ENCODE data around the gene EHMT2.

EHMT2 gene

DNA sequence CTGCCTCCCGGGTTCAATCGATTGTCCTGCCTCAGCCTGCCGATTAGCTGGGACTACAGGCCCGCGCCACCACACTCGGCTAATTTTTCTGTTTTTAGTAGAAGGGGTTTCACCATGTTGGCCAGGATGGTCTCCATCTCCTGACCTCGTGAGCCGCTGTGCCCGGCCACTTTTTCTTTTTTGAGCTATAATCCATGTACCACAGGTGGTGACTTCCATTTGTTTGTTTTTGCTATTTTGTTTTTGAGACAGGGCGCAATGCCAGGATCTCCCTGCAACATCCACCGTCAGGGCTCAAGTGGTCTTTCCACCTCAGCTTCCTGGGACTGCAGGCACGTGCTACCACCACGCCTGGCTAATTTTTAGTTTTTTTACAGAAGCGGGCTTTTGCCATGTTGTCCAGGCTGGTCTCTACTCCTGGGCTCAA lies 61.4 kb downstream of the EHMT2 start:
- Histone ChIP-seq H3K9me3 (ENCODE audit: control insufficient read depth in 5 of 5, low read length in 5 of 5) (no peaks in the 10 kb centered on the region), H3K27me3 (ENCODE audit: control insufficient read depth in 5 of 5, insufficient read depth in 4 of 5, low read length in 5 of 5) (no peaks in the 10 kb centered on the region), H3K9ac (ENCODE audit: low read length in 5 of 5) (peak overlapping the region in 3 of 5 donors; percentile 58 to 70 (median 66)), H3K36me3 (ENCODE audit: control insufficient read depth in 5 of 5, insufficient read depth in 5 of 5, low read length in 5 of 5) (peaks cover 6 to 41% (median 37%) of the 10 kb centered on the region in 5 donors), H3K27ac (ENCODE audit: low read depth, low read length) (peak overlapping the region; percentile 97), H3K4me3 (ENCODE audit: low read depth in 1 of 5, low read length in 5 of 5) (peak overlapping the region; percentile 36 to 98 (median 95)), H3K4me1 (ENCODE audit: control insufficient read depth in 5 of 5, insufficient read depth in 5 of 5, low read length in 5 of 5) (peaks cover 7 to 55% (median 39%) of the 10 kb centered on the region in 5 donors)

GRCh38 chr6:31834367-31835250 lies 62.9 kb downstream of the EHMT2 start:
- Histone ChIP-seq H3K27ac (ENCODE audit: low read depth, low read length) (peak overlapping the region; percentile 97), H3K9me3 (ENCODE audit: control insufficient read depth in 5 of 5, low read length in 5 of 5) (no peaks in the 10 kb centered on the region), H3K36me3 (ENCODE audit: control insufficient read depth in 5 of 5, insufficient read depth in 5 of 5, low read length in 5 of 5) (peaks cover 6 to 27% (median 25%) of the 10 kb centered on the region in 5 donors), H3K27me3 (ENCODE audit: control insufficient read depth in 5 of 5, insufficient read depth in 4 of 5, low read length in 5 of 5) (no peaks in the 10 kb centered on the region), H3K4me1 (ENCODE audit: control insufficient read depth in 5 of 5, insufficient read depth in 5 of 5, low read length in 5 of 5) (peaks cover 10 to 64% (median 44%) of the 10 kb centered on the region in 5 donors), H3K4me3 (ENCODE audit: low read depth in 1 of 5, low read length in 5 of 5) (peak overlapping the region; percentile 91 to 98 (median 95)), H3K9ac (ENCODE audit: low read length in 5 of 5) (peak overlapping the region; percentile 77 to 96 (median 92))

DNA sequence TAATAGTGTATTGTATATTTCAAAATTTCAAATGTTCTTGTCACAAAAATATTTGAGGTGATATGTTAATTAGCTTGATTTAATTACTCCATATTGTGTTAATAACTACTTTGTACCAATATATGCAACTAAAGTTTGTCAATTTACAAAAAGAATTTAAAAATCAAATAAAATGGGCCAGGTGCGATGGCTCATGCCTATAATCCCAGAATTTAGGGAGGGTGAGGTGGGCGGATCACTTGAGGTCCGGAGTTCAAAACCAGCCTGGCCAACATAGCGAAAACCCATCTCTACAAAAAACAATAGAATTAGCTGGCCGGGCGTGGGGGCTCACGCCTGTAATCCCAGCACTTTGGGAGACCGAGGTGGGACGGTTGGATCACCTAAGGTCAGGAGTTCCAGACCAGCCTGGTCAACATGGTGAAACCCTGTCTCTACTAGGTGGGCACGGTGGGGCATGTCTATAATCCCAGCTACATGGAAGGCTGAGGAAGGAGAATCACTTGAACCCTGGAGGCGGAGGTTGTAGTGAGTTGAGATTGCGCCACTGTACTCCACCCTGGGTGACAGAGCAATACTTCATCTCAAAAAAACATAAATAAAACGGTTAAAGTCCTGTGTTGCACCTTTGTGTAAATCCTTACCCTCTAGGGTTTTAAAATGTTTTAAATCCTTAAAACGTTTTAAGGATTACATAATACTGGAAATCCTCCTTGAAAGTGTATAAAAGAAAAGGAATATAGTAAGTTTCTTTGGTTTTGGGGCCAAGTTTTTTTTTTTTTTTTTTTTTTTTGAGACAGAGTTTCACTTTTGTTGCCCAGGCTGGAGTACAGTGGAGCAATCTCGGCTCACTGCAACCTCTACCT lies 65.9 kb downstream of the EHMT2 start:
- Histone ChIP-seq H3K4me3 (ENCODE audit: low read depth in 1 of 5, low read length in 5 of 5) (peak overlapping the region; percentile 68 to 89 (median 83)), H3K27ac (ENCODE audit: low read depth, low read length) (peak overlapping the region; percentile 65), H3K36me3 (ENCODE audit: control insufficient read depth in 5 of 5, insufficient read depth in 5 of 5, low read length in 5 of 5) (no peaks in the 10 kb centered on the region), H3K27me3 (ENCODE audit: control insufficient read depth in 5 of 5, insufficient read depth in 4 of 5, low read length in 5 of 5) (peaks cover 0 to 6% (median 0%) of the 10 kb centered on the region in 5 donors), H3K9me3 (ENCODE audit: control insufficient read depth in 5 of 5, low read length in 5 of 5) (no peaks in the 10 kb centered on the region), H3K4me1 (ENCODE audit: control insufficient read depth in 5 of 5, insufficient read depth in 5 of 5, low read length in 5 of 5) (peaks cover 20 to 53% (median 36%) of the 10 kb centered on the region in 5 donors), H3K9ac (ENCODE audit: low read length in 5 of 5) (peak overlapping the region in 2 of 5 donors; percentile 59 to 67)

DNA sequence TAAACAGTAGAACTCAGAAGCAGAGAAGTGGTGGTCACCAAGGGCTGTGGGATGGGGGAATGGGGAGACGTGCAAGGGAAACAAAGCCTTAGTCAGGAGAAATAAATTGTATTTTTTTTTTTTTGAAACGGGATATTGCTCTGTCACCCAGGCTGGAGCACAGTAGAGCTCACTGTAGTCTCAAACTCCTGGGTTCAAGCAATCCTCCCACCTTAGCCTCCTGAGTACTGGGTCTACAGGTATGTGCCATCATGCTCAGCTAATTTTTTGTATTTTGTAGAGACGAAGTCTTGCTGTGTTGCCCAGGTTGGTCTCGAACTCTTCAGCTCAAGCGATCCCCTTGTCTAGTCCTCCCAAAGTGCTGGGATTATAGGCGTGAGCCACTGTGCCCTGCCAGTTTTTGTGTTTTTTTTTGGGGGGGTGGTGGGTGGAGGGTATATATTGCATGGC lies 66.6 kb downstream of the EHMT2 start:
- Histone ChIP-seq H3K9ac (ENCODE audit: low read length in 5 of 5) (peak overlapping the region in 3 of 5 donors; percentile 59 to 69 (median 67)), H3K36me3 (ENCODE audit: control insufficient read depth in 5 of 5, insufficient read depth in 5 of 5, low read length in 5 of 5) (no peaks in the 10 kb centered on the region), H3K4me3 (ENCODE audit: low read depth in 1 of 5, low read length in 5 of 5) (peak overlapping the region; percentile 68 to 89 (median 83)), H3K4me1 (ENCODE audit: control insufficient read depth in 5 of 5, insufficient read depth in 5 of 5, low read length in 5 of 5) (peaks cover 19 to 51% (median 34%) of the 10 kb centered on the region in 5 donors), H3K27me3 (ENCODE audit: control insufficient read depth in 5 of 5, insufficient read depth in 4 of 5, low read length in 5 of 5) (peaks cover 0 to 6% (median 0%) of the 10 kb centered on the region in 5 donors), H3K9me3 (ENCODE audit: control insufficient read depth in 5 of 5, low read length in 5 of 5) (no peaks in the 10 kb centered on the region), H3K27ac (ENCODE audit: low read depth, low read length) (peak overlapping the region; percentile 65)

Measured in subcutaneous abdominal adipose tissue (tissue), 5 donors.